Tibial nerve (tissue), 4 donors: ENCODE results near the gene EEA1. TPM values are rescaled to one million over a fixed set of nuclear protein-coding genes. Genes with fewer than 3 reads are reported as not detected.
"Not testable (repeated sequence)": the region's sequence is repeated elsewhere in the genome, so short reads cannot be mapped to it uniquely, and the experiment has no call there.

ENCODE experiments used
- DNase-seq, 2 donors: peaks; one replicate each; pipeline ENCODE4 v3.0.0-alpha.2; 2019; ENCODE audit warnings: low spot score in 2 of 2
- H3K27ac ChIP-seq, 4 donors: fragments of 200-600 bp; sonication (generic) in 3 of 4; one replicate each; pipeline ENCODE4 v1.5.1; 2017 to 2019; ENCODE audit warnings: mild to moderate bottlenecking in 1 of 4
- H3K27me3 ChIP-seq, 2 donors: fragments of 200-600 bp; sonication (generic) in 1 of 2; one replicate each; pipeline versions ENCODE4 v1.5.1 to v1.6.0; 2017 to 2019
- H3K36me3 ChIP-seq, 3 donors: fragments of 200-600 bp; sonication (generic); one replicate each; pipeline ENCODE4 v1.5.1; 2018 to 2019
- H3K4me1 ChIP-seq, 4 donors: fragments of 200-600 bp; sonication (generic) in 3 of 4; one replicate each; pipeline ENCODE4 v1.5.1; 2017 to 2019
- H3K4me3 ChIP-seq, 4 donors: fragments of 200-600 bp; sonication (generic) in 3 of 4; one replicate each; pipeline ENCODE4 v1.5.1; 2017 to 2019; ENCODE audit warnings: mild to moderate bottlenecking in 1 of 4, moderate library complexity in 1 of 4
- H3K9me3 ChIP-seq, 4 donors: fragments of 200-600 bp; sonication (generic) in 3 of 4; one replicate each; pipeline ENCODE4 v1.5.1; 2017 to 2019
- EP300 ChIP-seq, 2 donors: sonication (generic); formaldehyde crosslinking; IDR thresholded peaks; one replicate each; pipeline ENCODE4 v1.6.1; 2017; ENCODE audit warnings: antibody characterized with exemption in 2 of 2, mild to moderate bottlenecking in 1 of 2
- POLR2A ChIP-seq, 2 donors: fragments of 450-650 bp; IDR thresholded peaks; one replicate each; pipeline ENCODE4 v1.6.1; 2017; ENCODE audit warnings: antibody characterized with exemption in 2 of 2, mild to moderate bottlenecking in 2 of 2, moderate library complexity in 2 of 2
- WGBS, 2 donors: methylation state at CpG; one replicate each; pipeline ENCODE4 v1.1.5; 2018; 5-methylcytosine and 5-hydroxymethylcytosine counted together
- total RNA-seq, 4 donors: library from RNA; depleted of rRNA; stranded (reverse); fragments of >200 nt; gene quantifications; one replicate each; pipeline ENCODE4 v1.1.0, GENCODE V29; 2016
- TF ChIP-seq, protein P1 (sequence below), 5 experiments: fragments of 200-600 bp in 3 of 5; fragments of 450-650 bp in 2 of 5; sonication (generic) in 3 of 5; IDR thresholded peaks; one replicate each; pipeline ENCODE4 v1.5.1; 2016 to 2019; ENCODE audit warnings: antibody characterized with exemption in 5 of 5, mild to moderate bottlenecking in 3 of 5, moderate library complexity in 2 of 5

EEA1 gene
- total RNA-seq, 4 donors from 2014 or later: 18.4 to 34.8 (median 24.1) TPM

DNA sequence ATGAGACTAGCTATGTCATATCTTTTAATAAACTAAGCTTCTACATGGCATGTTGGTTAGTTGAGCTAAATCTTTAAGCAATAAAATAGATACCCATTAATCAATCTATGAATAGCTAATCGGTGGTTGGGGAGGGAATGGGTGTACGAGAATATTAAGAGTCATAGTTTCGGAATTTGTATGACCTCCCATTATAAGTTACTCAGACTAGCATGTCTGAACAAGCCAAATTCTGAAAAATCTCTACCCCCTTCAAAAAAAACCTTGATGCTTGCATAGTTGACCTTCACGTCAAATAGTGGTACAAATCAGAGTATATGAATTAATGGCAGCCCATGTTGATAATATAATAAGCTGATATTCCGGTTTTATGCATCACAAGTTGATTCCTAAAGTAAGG is 166.3 kb downstream of the EEA1 start:
- no peak overlapping the region for H3K27ac ChIP-seq
- H3K4me1 ChIP-seq: peaks cover 0 to 8% (median 0%) of the 10 kb centered on the region in 4 donors
- DNase-seq: no peak
- H3K36me3 ChIP-seq: no peaks in the 10 kb centered on the region
- TF ChIP-seq EP300 (IDR thresholded peaks at IDR 0.05) (no peak), POLR2A (IDR thresholded peaks at IDR 0.05) (no peak)
- 94 to 96% methylated on average over 5 of the region's 5 CpGs for WGBS, 2 donors
- no peak overlapping the region for H3K4me3 ChIP-seq
- no peaks in the 10 kb centered on the region for H3K27me3 ChIP-seq
- no peaks in the 10 kb centered on the region for H3K9me3 ChIP-seq

GRCh38 chr12:92759634-92760268 is 169.3 kb downstream of the EEA1 start:
- Histone ChIP-seq H3K27me3 (no peaks in the 10 kb centered on the region), H3K27ac (no peak overlapping the region), H3K4me3 (no peak overlapping the region), H3K9me3 (no peaks in the 10 kb centered on the region), H3K36me3 (no peaks in the 10 kb centered on the region), H3K4me1 (no peaks in the 10 kb centered on the region)
- TF ChIP-seq, protein P1, sequence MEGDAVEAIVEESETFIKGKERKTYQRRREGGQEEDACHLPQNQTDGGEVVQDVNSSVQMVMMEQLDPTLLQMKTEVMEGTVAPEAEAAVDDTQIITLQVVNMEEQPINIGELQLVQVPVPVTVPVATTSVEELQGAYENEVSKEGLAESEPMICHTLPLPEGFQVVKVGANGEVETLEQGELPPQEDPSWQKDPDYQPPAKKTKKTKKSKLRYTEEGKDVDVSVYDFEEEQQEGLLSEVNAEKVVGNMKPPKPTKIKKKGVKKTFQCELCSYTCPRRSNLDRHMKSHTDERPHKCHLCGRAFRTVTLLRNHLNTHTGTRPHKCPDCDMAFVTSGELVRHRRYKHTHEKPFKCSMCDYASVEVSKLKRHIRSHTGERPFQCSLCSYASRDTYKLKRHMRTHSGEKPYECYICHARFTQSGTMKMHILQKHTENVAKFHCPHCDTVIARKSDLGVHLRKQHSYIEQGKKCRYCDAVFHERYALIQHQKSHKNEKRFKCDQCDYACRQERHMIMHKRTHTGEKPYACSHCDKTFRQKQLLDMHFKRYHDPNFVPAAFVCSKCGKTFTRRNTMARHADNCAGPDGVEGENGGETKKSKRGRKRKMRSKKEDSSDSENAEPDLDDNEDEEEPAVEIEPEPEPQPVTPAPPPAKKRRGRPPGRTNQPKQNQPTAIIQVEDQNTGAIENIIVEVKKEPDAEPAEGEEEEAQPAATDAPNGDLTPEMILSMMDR (IDR thresholded peaks at IDR 0.05): no peak
- no peak for TF ChIP-seq POLR2A (IDR thresholded peaks at IDR 0.05)
- no peak for TF ChIP-seq EP300 (IDR thresholded peaks at IDR 0.05)
- DNase-seq: no peak
- 89 to 93% methylated on average over 3 of the region's 3 CpGs for WGBS, 2 donors

GRCh38 chr12:92757597-92758121 is 171.4 kb downstream of the EEA1 start:
- Histone ChIP-seq H3K9me3 (no peaks in the 10 kb centered on the region), H3K27ac (no peak overlapping the region), H3K36me3 (no peaks in the 10 kb centered on the region), H3K4me1 (no peaks in the 10 kb centered on the region), H3K4me3 (no peak overlapping the region), H3K27me3 (no peaks in the 10 kb centered on the region)
- TF ChIP-seq, protein P1 (IDR thresholded peaks at IDR 0.05): no peak
- TF ChIP-seq EP300 (IDR thresholded peaks at IDR 0.05) (no peak), POLR2A (IDR thresholded peaks at IDR 0.05) (no peak)
- no peak for DNase-seq
- WGBS, 2 donors: 83% methylated on average over 5 of the region's 5 CpGs

- DNase-seq: no peak
- no peak overlapping the region for H3K4me3 ChIP-seq
- no peaks in the 10 kb centered on the region for H3K36me3 ChIP-seq
- no peaks in the 10 kb centered on the region for H3K4me1 ChIP-seq
- TF ChIP-seq, protein P1 (IDR thresholded peaks at IDR 0.05): no peak
- no peak for TF ChIP-seq EP300 (IDR thresholded peaks at IDR 0.05)
- TF ChIP-seq POLR2A (IDR thresholded peaks at IDR 0.05): no peak
- no peak overlapping the region for H3K27ac ChIP-seq
- no peaks in the 10 kb centered on the region for H3K9me3 ChIP-seq
- 63 to 71% methylated on average over 3 of the region's 3 CpGs for WGBS, 2 donors
- H3K27me3 ChIP-seq: no peaks in the 10 kb centered on the region
These were observed 172.0 kb downstream of the EEA1 start for GRCh38 chr12:92756898-92757596.

DNA sequence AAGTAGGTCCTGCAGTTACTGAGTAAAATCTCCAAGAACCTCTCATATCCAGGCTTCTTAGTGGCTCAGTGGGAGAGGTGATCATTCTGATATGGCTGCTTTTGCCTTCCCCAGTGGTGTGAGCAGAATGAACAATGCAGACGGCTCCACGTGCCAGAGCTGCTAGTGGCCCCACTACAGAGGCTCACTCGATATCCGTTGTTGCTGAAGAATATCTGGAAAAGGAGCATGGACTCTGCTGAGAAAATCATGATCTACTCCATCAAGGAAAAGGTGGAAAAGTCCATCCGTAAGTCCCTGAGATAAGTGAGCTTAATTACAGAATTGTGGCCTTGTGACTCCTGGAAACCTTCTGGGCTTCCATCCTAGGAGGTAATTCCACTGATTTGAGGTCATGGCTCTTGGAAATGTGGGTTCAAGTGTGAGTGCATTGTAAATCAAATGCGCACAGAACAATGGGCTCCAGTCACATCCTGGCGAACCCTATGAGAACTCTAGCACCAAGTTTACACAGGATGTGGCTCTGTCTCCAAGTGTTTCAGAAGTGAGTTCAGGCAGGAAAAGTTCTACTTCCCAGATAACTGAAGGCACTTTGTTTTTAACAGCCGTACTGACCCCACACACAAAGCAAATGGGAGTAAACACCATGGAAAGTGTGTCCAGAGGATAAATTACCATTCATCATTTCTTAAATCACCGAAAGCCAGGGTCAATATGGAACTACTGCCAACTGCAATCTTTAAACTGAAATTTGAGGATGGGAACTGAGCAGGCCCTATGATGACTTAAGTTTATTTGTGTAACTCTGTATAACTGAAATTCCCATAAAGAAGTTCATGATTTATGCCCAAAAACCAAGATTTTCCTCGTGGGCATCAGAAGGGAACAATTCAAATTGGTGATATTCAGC is 174.9 kb downstream of the EEA1 start:
- no peak for DNase-seq
- Histone ChIP-seq H3K4me1 (no peaks in the 10 kb centered on the region), H3K27me3 (no peaks in the 10 kb centered on the region), H3K4me3 (no peak overlapping the region), H3K36me3 (no peaks in the 10 kb centered on the region), H3K9me3 (no peaks in the 10 kb centered on the region), H3K27ac (peak overlapping the region in 1 of 4 donors; percentile 59)
- TF ChIP-seq EP300 (IDR thresholded peaks at IDR 0.05) (peak in 1 of 2 donors; percentile 21), POLR2A (IDR thresholded peaks at IDR 0.05) (no peak)
- WGBS, 2 donors: 34 to 49% methylated on average over 10 of the region's 10 CpGs

- not testable (repeated sequence) for DNase-seq, H3K27me3 ChIP-seq, H3K9me3 ChIP-seq, H3K36me3 ChIP-seq, H3K27ac ChIP-seq, H3K4me3 ChIP-seq
- peaks cover 0 to 12% (median 5%) of the 10 kb centered on the region in 4 donors for H3K4me1 ChIP-seq
These were observed 179.4 kb downstream of the EEA1 start for GRCh38 chr12:92749691-92750090.
